Activated gamma-delta T cell treated with anti-CD3 and anti-CD28 coated beads, Interleukin-2, amount 50 U/mL, for 16 hours (primary cell): Measurements from ENCODE around the gene SNCAIP.
"Not testable (repeated sequence)": the region's sequence is repeated elsewhere in the genome, so short reads cannot be mapped to it uniquely, and the experiment has no call there.

Experiments used
- DNase-seq: peaks from one replicate; pipeline ENCODE4 v3.0.0-alpha.2; 2020; ENCODE audit warnings: low read depth

SNCAIP gene

GRCh38 chr5:122358372-122358979 is 46.4 kb downstream of the SNCAIP start:
- no peak for DNase-seq

GRCh38 chr5:122362361-122362760 is 50.3 kb downstream of the SNCAIP start:
- no peak for DNase-seq

GRCh38 chr5:122363623-122364022 is 51.6 kb downstream of the SNCAIP start:
- DNase-seq = no peak

GRCh38 chr5:122366501-122366900 is 54.5 kb downstream of the SNCAIP start:
- DNase-seq = no peak

DNA sequence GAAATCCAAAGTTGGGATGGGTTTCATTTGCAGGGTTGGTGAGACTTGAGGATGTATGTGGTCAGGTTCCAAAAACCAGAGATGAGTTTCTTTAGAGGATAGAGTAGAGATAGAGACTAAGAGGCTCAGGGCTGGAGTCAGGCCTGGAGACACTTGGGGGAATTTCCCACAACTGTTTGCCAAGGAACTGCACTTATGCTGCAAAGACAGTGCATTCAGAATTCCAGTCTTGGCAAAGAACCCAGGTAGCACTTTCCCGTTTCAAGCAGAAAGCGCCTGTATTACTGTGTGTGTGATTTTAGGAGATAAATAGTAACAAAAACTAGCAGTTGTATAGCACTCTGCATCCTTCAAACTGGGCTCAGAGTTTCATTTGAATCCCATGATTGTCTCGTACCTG is 55.4 kb downstream of the SNCAIP start:
- no peak for DNase-seq

DNA sequence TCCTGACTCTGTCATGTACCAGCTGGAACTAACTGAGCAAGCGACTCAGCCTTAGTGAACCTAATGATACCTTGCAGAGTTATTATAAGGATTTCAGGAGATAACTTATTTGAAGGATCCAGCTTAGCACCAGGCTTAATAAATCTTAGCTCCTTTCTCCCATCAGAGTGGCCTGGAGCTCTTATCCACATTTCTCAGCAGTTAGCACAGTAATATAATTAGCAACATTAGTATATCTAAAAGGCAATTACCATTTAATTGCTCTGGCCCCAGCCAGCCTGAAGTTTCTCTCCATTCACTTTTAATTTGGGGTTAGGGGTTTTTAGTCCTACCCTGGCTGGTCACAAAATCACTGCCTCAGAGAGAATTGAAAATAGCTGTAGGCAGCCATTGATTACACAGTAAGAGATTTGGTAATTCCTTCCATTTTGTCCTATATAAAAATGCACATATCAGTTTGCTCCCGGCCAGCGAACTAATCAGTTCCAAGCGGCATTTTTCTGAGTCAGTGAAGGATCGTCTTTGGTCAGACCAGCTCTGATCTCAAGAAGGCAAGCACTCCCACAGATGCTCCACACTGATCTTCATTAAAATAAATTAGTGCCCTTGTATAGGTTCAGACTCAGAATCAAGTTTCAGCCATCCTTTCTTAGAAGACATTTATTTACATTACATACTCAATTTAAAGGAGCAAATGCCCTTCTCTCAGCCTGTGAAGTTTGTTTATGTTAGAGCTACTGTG is 56.6 kb downstream of the SNCAIP start:
- no peak for DNase-seq

DNA sequence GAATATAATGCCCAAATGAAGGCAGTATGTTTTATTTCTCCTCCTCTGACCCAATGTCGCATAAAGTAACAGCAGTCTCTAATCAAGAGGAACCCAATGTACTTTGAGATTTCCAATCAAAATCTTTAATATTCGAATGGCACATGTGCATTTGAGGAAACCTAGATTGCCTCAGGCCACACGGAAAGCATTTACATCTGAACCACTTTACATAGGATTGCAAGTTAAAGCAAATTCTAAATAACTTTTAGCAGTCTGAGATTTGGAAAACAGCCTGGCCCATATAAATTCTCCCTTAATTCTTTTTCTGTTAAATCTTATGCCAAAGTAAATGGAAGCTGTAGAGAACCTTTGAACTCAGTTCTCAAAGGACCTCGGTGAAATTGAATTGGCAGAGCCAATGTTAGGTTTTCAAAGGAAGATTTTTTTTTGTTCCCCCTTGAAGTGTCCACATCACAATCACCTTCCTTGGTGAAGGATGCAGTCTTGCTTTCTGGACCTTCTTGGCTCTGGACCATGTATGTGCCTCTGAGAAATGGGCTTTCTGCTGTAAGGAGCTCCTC is 57.3 kb downstream of the SNCAIP start:
- no peak for DNase-seq

DNA sequence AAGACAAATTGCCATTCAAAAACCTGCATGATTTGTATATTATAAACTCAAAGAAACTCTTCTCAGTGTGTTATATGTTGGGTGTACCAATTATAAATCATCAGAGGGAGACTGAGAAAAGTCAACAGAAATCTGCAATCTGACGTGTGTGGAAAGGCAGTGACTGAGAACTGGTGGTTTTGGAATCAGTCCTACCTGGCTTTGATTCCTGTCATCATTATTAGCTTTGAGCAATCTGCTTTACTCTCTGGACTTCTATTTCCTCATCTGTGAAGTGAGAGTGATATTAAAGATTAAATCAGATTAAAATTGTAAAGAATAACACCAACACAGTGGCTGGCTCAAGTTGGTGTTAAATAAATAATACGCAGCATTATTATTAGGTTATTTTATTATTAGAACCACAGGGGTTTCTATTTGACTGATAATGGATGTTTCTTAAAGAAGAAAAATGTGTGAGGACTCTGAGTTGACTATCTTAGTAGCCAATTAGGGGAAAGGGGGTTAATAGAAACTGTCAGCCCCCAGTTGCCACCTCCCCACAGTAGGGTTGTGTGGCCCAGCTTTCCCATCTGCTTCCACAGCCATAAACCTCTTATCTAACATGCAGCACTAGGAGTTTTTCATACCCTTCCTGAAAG is 59.6 kb downstream of the SNCAIP start:
- no peak for DNase-seq

GRCh38 chr5:122374110-122374509 is 62.1 kb downstream of the SNCAIP start:
- no peak for DNase-seq

DNA sequence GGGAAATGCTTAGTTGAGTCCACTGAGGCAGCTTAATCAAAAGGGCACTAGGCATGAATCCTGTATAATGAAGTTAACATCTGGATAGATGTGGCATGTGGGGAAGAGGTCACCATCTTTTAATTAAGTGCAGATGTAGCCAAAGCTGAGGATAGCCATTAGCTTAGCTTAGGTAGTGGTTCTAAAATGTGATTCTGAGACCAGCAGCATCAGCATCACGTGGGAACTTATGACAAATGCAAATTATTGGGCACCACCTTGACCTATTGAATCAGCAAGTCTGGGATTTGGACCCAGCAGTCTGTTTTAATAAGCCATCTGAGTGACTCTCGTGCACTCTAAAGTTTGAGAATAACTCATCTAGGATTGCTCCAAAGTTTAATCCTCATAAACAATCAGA is 63.8 kb downstream of the SNCAIP start:
- DNase-seq = no peak

- no peak for DNase-seq
Measured at GRCh38 chr5:122376250-122376649, 64.2 kb downstream of the SNCAIP start.

- no peak for DNase-seq
Measured at GRCh38 chr5:122377026-122377425, 65.0 kb downstream of the SNCAIP start.

- DNase-seq = not testable (repeated sequence)
Measured at GRCh38 chr5:122382938-122383337, 70.9 kb downstream of the SNCAIP start.

DNA sequence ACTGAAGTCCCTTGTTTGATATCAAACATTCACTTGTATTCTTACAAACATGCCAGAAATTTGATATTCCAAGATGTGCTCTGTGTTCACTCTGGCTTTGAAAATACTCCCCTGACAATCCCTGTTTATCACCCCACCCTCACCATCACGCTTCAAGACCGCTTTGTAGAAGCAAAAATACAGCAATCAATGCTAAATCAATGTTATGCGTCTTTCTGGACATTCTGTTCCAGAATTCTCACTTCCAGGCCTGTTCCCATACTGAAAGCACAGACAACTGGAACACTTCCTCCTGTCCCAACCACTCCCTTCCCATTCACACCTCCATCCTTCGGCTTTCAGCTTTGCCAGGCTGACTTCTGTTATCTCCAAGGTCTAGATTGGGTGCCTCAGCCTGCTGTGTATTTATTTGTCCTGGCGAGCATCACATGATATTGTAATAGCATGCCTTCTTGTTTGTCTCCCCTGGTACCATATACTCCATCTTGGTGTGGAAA is 72.8 kb downstream of the SNCAIP start:
- DNase-seq = no peak

- no peak for DNase-seq
Measured at GRCh38 chr5:122385286-122385685, 73.2 kb downstream of the SNCAIP start.

GRCh38 chr5:122385808-122386207 is 73.8 kb downstream of the SNCAIP start:
- DNase-seq = no peak

DNA sequence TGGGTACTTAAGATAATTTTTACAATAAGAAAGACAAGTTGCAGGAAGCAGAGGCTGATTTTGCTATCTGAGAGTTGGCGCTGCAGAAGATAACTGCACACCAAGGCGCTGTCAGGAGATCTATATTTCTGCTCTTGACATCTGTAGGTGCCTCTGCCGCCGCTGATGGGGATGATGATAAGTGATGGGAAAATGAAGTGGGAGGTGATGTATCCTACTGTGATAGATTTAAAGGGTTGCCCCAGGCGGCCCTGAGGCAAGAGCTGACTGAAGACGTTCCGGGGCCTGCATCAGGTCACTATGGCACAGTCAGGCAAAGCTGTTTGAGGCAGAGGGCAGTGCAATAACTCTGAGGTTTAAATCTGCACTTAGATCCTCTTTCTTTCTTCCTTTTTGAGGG is 78.1 kb downstream of the SNCAIP start:
- DNase-seq = no peak

GRCh38 chr5:122390694-122391093 is 78.7 kb downstream of the SNCAIP start:
- no peak for DNase-seq

DNA sequence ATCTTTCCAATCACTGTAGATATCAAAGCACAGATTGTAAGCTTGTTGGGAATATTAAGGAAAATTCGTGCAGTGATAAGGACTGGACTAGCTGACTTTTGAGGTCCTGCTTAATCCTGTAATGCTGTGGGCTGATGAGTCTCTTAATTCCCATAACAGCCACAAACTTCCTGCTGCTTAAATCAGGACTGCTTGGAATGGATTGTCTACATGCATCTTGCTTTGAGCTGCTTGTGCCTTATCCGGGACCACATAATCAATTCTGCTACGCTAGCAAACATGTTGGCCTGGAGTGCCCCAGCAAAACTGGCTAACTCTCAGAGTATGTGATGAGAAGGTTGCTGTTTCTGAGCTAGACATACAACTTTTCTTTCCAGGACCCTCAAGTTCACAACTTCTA is 79.6 kb downstream of the SNCAIP start:
- no peak for DNase-seq

DNA sequence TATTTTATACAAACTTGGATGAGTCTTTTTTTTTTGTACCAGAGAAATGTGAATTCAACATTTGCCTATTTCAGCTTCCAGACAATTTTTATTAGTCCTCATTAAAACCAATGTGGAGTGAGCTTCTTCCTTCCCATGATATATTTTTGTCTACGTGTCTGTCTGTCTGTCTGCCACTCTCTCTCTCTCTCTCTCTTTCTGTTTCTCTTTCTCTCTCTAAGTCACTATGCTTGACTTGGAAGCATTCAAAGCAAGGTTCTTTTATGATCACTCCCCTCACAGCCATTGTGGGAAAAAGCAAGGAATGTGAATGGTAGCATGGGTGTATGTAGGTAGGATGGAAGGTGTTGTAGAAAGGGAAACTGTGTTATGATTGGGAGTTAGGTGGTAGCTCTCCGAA is 80.2 kb downstream of the SNCAIP start:
- DNase-seq = no peak

DNA sequence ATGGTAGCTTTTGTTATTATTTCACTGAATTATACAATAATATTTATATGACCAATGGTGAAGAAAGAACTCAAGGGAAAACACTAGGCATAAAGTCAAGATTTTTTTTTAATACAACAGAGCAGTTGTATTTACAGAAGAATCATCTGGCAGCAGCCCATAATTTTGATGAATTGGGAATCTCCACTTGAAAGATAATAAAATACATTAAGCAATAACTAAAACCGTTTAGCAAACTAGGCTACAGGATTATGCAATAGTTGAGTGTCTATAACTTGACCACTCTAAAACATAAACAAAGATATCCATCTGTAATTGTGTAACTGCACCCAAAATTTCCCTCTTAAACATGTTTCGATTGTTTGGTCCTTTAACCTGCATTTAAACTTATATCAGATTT is 80.8 kb downstream of the SNCAIP start:
- DNase-seq = no peak

DNA sequence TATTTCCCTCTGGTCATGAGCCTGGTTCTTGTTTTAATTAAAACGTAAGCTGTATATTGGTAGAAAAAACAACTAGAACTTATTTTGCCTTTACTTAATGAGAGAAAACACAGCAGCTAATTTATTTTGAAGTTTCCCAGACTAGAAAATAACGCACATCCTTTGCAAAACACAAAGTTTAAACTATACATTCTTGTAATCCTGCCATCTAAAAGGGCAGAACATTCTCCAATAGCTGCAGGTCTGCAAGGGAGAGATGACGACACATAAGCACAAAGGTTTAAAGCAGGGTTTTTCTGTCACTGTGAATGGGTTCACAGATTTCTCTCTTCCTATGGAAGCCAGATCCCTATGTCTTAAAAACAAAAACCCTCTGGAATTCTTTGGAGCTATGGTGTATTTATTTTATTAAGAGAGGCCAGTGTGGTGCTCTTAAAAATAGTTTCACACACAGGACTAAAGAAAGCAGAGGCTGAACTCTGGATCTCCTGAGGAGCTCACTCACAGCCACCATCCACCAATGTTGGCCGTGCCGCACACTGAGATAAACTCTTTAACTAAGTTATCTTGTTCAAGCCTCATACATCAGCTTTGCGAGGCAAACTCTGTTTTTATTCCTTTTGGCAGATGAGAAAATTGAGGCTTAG is 82.4 kb downstream of the SNCAIP start:
- no peak for DNase-seq
